ENCODE results near the gene LAIR2. TPM values are rescaled to one million over a fixed set of nuclear protein-coding genes. Genes with fewer than 3 reads are reported as not detected.

LAIR2 gene
- total RNA-seq, 6 experiments from 2014 or later, result not detected

- H3K27ac Mint-ChIP-seq, result no peak overlapping the region
- no peaks in the 10 kb centered on the region for H3K4me1 Mint-ChIP-seq (ENCODE audit: low read depth)
- peaks cover 26% of the 10 kb centered on the region for H3K9me3 Mint-ChIP-seq
- H3K36me3 Mint-ChIP-seq (ENCODE audit: low read depth), result peaks cover 12% of the 10 kb centered on the region
- no peak overlapping the region for H3K4me3 Mint-ChIP-seq
- DNase-seq, result no peak
- TF ChIP-seq CTCF (IDR thresholded peaks at IDR 0.05), result no peak
- H3K27me3 Mint-ChIP-seq (ENCODE audit: insufficient read depth), result no peaks in the 10 kb centered on the region
These were observed 53.6 kb downstream of the LAIR2 start for GRCh38 chr19:54556194-54556593.

- no peak overlapping the region for H3K4me3 Mint-ChIP-seq
- no peak overlapping the region for H3K27ac Mint-ChIP-seq
- H3K27me3 Mint-ChIP-seq (ENCODE audit: insufficient read depth), result no peaks in the 10 kb centered on the region
- TF ChIP-seq CTCF (IDR thresholded peaks at IDR 0.05), result no peak
- peaks cover 18% of the 10 kb centered on the region for H3K9me3 Mint-ChIP-seq
- peaks cover 6% of the 10 kb centered on the region; the same call in 1 of the 2 replicates for H3K4me1 Mint-ChIP-seq (ENCODE audit: low read depth)
- H3K36me3 Mint-ChIP-seq (ENCODE audit: low read depth), result peaks cover 5% of the 10 kb centered on the region
- no peak for DNase-seq
These were observed 55.7 kb downstream of the LAIR2 start for GRCh38 chr19:54558339-54558738.

Other genes starting within 250 kb of the LAIR2 start
- gene LILRB5, start 245.6 kb upstream of the LAIR2 start, total RNA-seq (2021; fragmentation: NEBNext Ultra II Directional; extraction: Animal tissue kit (Norgen Biotek cat#: 25700)), result not detected
- not detected for gene LILRB2, start 221.7 kb upstream of the LAIR2 start, total RNA-seq (2021; fragmentation: NEBNext Ultra II Directional; extraction: Animal tissue kit (Norgen Biotek cat#: 25700))
- gene LILRA5, start 189.7 kb upstream of the LAIR2 start, total RNA-seq (2021; fragmentation: NEBNext Ultra II Directional; extraction: Animal tissue kit (Norgen Biotek cat#: 25700)), result not detected
- gene LILRA4, start 163.7 kb upstream of the LAIR2 start, total RNA-seq (2021; fragmentation: NEBNext Ultra II Directional; extraction: Animal tissue kit (Norgen Biotek cat#: 25700)), result not detected
- not detected for gene LAIR1, start 137.9 kb upstream of the LAIR2 start, total RNA-seq (2021; fragmentation: NEBNext Ultra II Directional; extraction: Animal tissue kit (Norgen Biotek cat#: 25700))
- gene TTYH1, start 87.4 kb upstream of the LAIR2 start, total RNA-seq (2021; fragmentation: NEBNext Ultra II Directional; extraction: Animal tissue kit (Norgen Biotek cat#: 25700)), result under 1 TPM in 1 of 6 experiments, not detected in 5; 0.45 TPM
- 10 to 100 TPM; 70.7 to 76.5 (median 74.0) TPM for gene LENG8, start 53.6 kb upstream of the LAIR2 start, total RNA-seq (2021; fragmentation: NEBNext Ultra II Directional; extraction: Animal tissue kit (Norgen Biotek cat#: 25700))
- 1 to 10 TPM; 3.0 to 4.0 (median 3.6) TPM for gene LENG9, start 39.1 kb upstream of the LAIR2 start, total RNA-seq (2021; fragmentation: NEBNext Ultra II Directional; extraction: Animal tissue kit (Norgen Biotek cat#: 25700))
- gene CDC42EP5, start 29.5 kb upstream of the LAIR2 start, total RNA-seq (2021; fragmentation: NEBNext Ultra II Directional; extraction: Animal tissue kit (Norgen Biotek cat#: 25700)), result 10 to 100 TPM; 45.9 to 70.5 (median 56.9) TPM
- gene LILRA2, start 71.0 kb downstream of the LAIR2 start, total RNA-seq (2021; fragmentation: NEBNext Ultra II Directional; extraction: Animal tissue kit (Norgen Biotek cat#: 25700)), result not detected
- not detected for gene LILRA1, start 90.8 kb downstream of the LAIR2 start, total RNA-seq (2021; fragmentation: NEBNext Ultra II Directional; extraction: Animal tissue kit (Norgen Biotek cat#: 25700))
- not detected for gene LILRB1, start 127.7 kb downstream of the LAIR2 start, total RNA-seq (2021; fragmentation: NEBNext Ultra II Directional; extraction: Animal tissue kit (Norgen Biotek cat#: 25700))
- gene LILRB4, start 160.2 kb downstream of the LAIR2 start, total RNA-seq (2021; fragmentation: NEBNext Ultra II Directional; extraction: Animal tissue kit (Norgen Biotek cat#: 25700)), result not detected
- not detected for gene KIR3DL3, start 221.6 kb downstream of the LAIR2 start, total RNA-seq (2021; fragmentation: NEBNext Ultra II Directional; extraction: Animal tissue kit (Norgen Biotek cat#: 25700))
- gene KIR2DL3, start 235.7 kb downstream of the LAIR2 start, total RNA-seq (2021; fragmentation: NEBNext Ultra II Directional; extraction: Animal tissue kit (Norgen Biotek cat#: 25700)), result not detected